GM12801 (cell line): Measurements from ENCODE around the gene NT5C3B.

Source experiments
- TF ChIP-seq, protein P1 (sequence below): IDR thresholded peaks from one replicate; pipeline ENCODE4 v1.5.1; 2011; ENCODE audit warnings: control low read depth; ENCODE audit not compliant: insufficient read length; ENCODE audit errors: extremely low read depth

The NT5C3B gene

GRCh38 chr17:41777574-41778188, 58.4 kb downstream of the NT5C3B start:
- TF ChIP-seq, protein P1, sequence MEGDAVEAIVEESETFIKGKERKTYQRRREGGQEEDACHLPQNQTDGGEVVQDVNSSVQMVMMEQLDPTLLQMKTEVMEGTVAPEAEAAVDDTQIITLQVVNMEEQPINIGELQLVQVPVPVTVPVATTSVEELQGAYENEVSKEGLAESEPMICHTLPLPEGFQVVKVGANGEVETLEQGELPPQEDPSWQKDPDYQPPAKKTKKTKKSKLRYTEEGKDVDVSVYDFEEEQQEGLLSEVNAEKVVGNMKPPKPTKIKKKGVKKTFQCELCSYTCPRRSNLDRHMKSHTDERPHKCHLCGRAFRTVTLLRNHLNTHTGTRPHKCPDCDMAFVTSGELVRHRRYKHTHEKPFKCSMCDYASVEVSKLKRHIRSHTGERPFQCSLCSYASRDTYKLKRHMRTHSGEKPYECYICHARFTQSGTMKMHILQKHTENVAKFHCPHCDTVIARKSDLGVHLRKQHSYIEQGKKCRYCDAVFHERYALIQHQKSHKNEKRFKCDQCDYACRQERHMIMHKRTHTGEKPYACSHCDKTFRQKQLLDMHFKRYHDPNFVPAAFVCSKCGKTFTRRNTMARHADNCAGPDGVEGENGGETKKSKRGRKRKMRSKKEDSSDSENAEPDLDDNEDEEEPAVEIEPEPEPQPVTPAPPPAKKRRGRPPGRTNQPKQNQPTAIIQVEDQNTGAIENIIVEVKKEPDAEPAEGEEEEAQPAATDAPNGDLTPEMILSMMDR = no peak

DNA sequence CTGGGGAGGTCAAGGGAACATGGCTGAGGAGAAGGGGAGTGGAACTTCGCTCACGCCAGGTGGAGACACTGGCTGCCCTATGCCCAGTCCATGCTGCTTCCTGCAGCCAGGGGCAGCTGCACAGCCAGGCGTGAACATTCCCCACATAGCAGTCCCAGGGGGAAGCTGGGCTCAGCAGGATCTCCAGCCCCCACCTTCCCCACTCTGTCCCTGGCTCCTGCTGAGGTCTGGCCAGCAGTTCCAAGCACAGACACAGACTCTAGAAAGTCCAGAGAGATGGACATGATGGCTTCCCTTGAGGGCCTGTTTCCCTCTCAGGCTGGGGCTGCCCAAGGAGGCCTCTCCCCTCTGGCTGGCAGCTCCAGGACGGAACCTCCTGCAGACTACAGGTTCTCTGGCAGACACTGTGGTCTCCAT, 58.9 kb downstream of the NT5C3B start:
- TF ChIP-seq, protein P1 = no peak

DNA sequence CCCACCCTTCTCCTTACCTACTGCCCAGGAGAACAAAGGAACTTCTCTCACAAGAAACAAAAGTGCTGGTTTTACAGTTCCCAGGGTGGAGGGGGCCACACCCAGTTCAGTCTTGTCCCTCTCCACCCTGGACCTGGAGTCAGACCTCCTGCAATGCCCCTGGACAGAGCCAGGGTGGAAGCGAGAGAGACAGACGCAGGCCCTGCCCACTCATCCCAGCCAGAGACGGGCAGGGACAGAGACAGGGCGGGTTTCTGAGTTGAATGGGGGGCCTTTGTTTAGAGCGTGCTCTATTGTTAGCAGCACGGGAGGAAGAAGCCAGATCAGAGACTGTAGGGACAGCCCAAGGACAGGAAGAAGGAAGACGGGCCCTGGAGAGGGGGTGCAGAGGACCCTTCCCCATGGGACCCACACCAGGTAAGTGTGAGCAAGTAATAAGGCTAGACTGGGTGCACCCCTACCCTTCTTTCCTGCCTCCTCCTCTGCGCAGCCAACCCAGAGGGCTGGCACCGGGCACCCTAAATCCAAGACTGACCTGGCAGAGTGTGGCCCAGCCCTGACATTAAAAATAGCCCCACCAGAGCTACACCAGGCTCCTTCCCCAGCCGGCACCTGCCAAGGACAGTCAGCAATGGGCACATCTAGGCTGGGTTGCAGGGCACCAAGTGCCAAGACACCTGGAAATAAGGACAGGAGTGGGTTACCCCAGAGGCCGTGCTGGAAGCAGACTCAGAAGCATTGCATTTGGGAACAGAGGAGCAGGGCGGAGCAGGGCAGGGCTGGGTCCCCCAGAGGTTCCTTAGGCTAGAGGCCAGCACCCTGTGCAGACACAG, 60.4 kb downstream of the NT5C3B start:
- TF ChIP-seq, protein P1 = no peak
